HepG2 (cell line): ENCODE measurements around the gene CERS6. TPM values are rescaled to one million over a fixed set of nuclear protein-coding genes. Genes with fewer than 3 reads are reported as not detected.

Source experiments
- ATAC-seq: fragments of 200-7000 bp; cut with Tn5 transposase; 3 replicates; pipeline ENCODE4 v1.9.1; 2020; ENCODE audit warnings: mild to moderate bottlenecking, moderate library complexity
- BruUV-seq: library from RNA; stranded (reverse); fragments of 400-500 nt; replicated peaks from 2 replicates; lab custom pipeline; 2021; lab: Mats Ljungman, UMichigan
- CTCF ChIA-PET: fragments of 300-600 bp; formaldehyde crosslinking; extraction: SDS; loops from one replicate; lab custom pipeline; 2021; ENCODE audit warnings: low total read pairs, inconsistent platforms, low intra/inter-chr PET ratio; lab: Yijun Ruan, JAX
- POLR2A ChIA-PET: fragments of 350-600 bp; sonication (Branson Sonifier 250); formaldehyde crosslinking; loops from one replicate; lab custom pipeline; 2020; ENCODE audit warnings: antibody characterized with exemption, inconsistent platforms; lab: Yijun Ruan, JAX
- DNase-seq: peaks from one replicate; pipeline ENCODE4 v3.0.0-alpha.2; 2015; ENCODE audit warnings: low spot score
- FAIRE-seq: peaks from 3 replicates; lab custom pipeline; 2011; peaks lifted over from hg19 to GRCh38; lab: Jason Lieb, UNC
- H2AFZ ChIP-seq: one replicate; pipeline ENCODE4 v1.6.1; 2011; ENCODE audit warnings: low read length, inconsistent platforms
- H3K27ac ChIP-seq: fragments of 300-600 bp; 3 replicates; pipeline ENCODE4 v1.8.0; 2011; ENCODE audit warnings: mixed run types, mild to moderate bottlenecking, mixed read lengths, low read length, inconsistent platforms; ENCODE audit not compliant: insufficient read depth; ENCODE audit errors: extremely low read length
- H3K27me3 ChIP-seq, 2 experiments: fragments of 200-600 bp in 1 of 2; 2 replicates in 1 of 2; 3 replicates in 1 of 2; pipeline versions ENCODE4 v1.6.0 to v1.8.0; 2011; ENCODE audit warnings: low read length in 2 of 2, mild to moderate bottlenecking in 2 of 2, moderate library complexity in 2 of 2, inconsistent platforms in 1 of 2; ENCODE audit not compliant: insufficient read depth in 2 of 2, control insufficient read depth in 1 of 2
- H3K36me3 ChIP-seq, 2 experiments: fragments of 200-600 bp in 1 of 2; replicated peaks in 1 of 2; 2 replicates in 1 of 2; 3 replicates in 1 of 2; pipeline versions ENCODE4 v1.5.1 to v1.8.0; 2011; ENCODE audit warnings: low read length in 2 of 2, inconsistent platforms in 1 of 2; ENCODE audit not compliant: insufficient read depth in 2 of 2, control insufficient read depth in 1 of 2
- H3K4me1 ChIP-seq: 2 replicates; pipeline ENCODE4 v1.5.1; 2012; ENCODE audit warnings: low read length, inconsistent platforms; ENCODE audit not compliant: insufficient read depth
- H3K4me2 ChIP-seq: 2 replicates; pipeline ENCODE4 v1.6.0; 2011; ENCODE audit warnings: low read depth, low read length, inconsistent platforms
- H3K4me3 ChIP-seq, 3 experiments: fragments of 200-600 bp in 1 of 3; sonication (generic), shearing (Covaris generic) in 1 of 3; replicated peaks in 1 of 3; 2 replicates each; pipeline ENCODE4 v1.5.1; 2011 to 2016; ENCODE audit warnings: low read length in 3 of 3, inconsistent platforms in 2 of 3, low read depth in 2 of 3, mild to moderate bottlenecking in 2 of 3, control low read depth in 1 of 3, mixed read lengths in 1 of 3; ENCODE audit not compliant: insufficient read depth in 1 of 3
- H3K79me2 ChIP-seq: one replicate; pipeline ENCODE4 v1.6.1; 2011; ENCODE audit warnings: low read length, inconsistent platforms; ENCODE audit not compliant: insufficient read depth
- H3K9ac ChIP-seq: 2 replicates; pipeline ENCODE4 v1.6.0; 2011; ENCODE audit warnings: mild to moderate bottlenecking, low read depth, low read length, inconsistent platforms; ENCODE audit not compliant: insufficient read depth
- H3K9me3 ChIP-seq: 2 replicates; pipeline ENCODE4 v1.5.1; 2012; ENCODE audit warnings: mild to moderate bottlenecking, low read length
- H4K20me1 ChIP-seq: 2 replicates; pipeline ENCODE4 v1.6.0; 2011; ENCODE audit warnings: inconsistent platforms, mild to moderate bottlenecking, low read length, moderate library complexity; ENCODE audit not compliant: insufficient read depth
- GATAD1 ChIP-seq: IDR thresholded peaks from 2 replicates; pipeline ENCODE4 v1.6.1; 2016; ENCODE audit warnings: missing genetic modification reagents, missing compliant biosample characterization
- NR3C1 ChIP-seq: sonication (generic); formaldehyde crosslinking; IDR thresholded peaks from 2 replicates; pipeline ENCODE4 v1.4.0; 2020; ENCODE audit warnings: missing genetic modification reagents
- SCMH1 ChIP-seq: sonication (generic); formaldehyde crosslinking; IDR thresholded peaks from 2 replicates; pipeline ENCODE4 v1.9.0; 2021; ENCODE audit warnings: missing genetic modification reagents, mild to moderate bottlenecking, borderline replicate concordance
- SIX4 ChIP-seq: sonication (generic); formaldehyde crosslinking; IDR thresholded peaks from 2 replicates; pipeline ENCODE4 v1.4.0; 2020; ENCODE audit warnings: missing genetic modification reagents
- SMC3 ChIP-seq: IDR thresholded peaks from 2 replicates; pipeline ENCODE4 v1.6.1; 2011; ENCODE audit warnings: low read length, improper control_type of control experiment
- TBL1XR1 ChIP-seq: fragments of 150-350 bp; IDR thresholded peaks from 2 replicates; pipeline ENCODE4 v1.6.1; 2014; ENCODE audit warnings: borderline replicate concordance, low read length; ENCODE audit not compliant: partially characterized antibody
- TOE1 ChIP-seq: sonication (generic); formaldehyde crosslinking; IDR thresholded peaks from 2 replicates; pipeline ENCODE4 v1.4.0; 2020; ENCODE audit warnings: mild to moderate bottlenecking, missing genetic modification reagents
- YEATS2 ChIP-seq: sonication (generic); formaldehyde crosslinking; IDR thresholded peaks from 2 replicates; pipeline ENCODE4 v1.4.0; 2020; ENCODE audit warnings: missing genetic modification reagents, borderline replicate concordance
- ZBTB3 ChIP-seq: sonication (generic); formaldehyde crosslinking; IDR thresholded peaks from 2 replicates; pipeline ENCODE4 v1.4.0; 2020; ENCODE audit warnings: low read depth, mild to moderate bottlenecking, moderate library complexity, missing genetic modification reagents, borderline replicate concordance
- ZFP36L1 ChIP-seq: sonication (generic); formaldehyde crosslinking; IDR thresholded peaks from 2 replicates; pipeline ENCODE4 v1.8.0; 2022; ENCODE audit warnings: mild to moderate bottlenecking, missing genetic modification reagents, moderate library complexity
- ZMAT3 ChIP-seq: sonication (generic); formaldehyde crosslinking; conservative IDR thresholded peaks from 2 replicates; pipeline ENCODE4 v1.7.0; 2021; ENCODE audit warnings: missing genetic modification reagents
- ZNF543 ChIP-seq: sonication (generic); formaldehyde crosslinking; IDR thresholded peaks from 2 replicates; pipeline ENCODE4 v1.4.0; 2020; ENCODE audit warnings: mild to moderate bottlenecking, missing genetic modification reagents
- ZNF670 ChIP-seq: sonication (generic); formaldehyde crosslinking; IDR thresholded peaks from 2 replicates; pipeline ENCODE4 v1.8.0; 2022; ENCODE audit warnings: mild to moderate bottlenecking, missing genetic modification reagents, borderline replicate concordance
- ZNF780A ChIP-seq: sonication (generic); formaldehyde crosslinking; IDR thresholded peaks from 2 replicates; pipeline ENCODE4 v1.8.0; 2022; ENCODE audit warnings: mild to moderate bottlenecking, missing genetic modification reagents, moderate library complexity
- WGBS: methylation state at CpG from one replicate; pipeline ENCODE4 v1.1.6; 2017; ENCODE audit warnings: low lambda C conversion rate; 5-methylcytosine and 5-hydroxymethylcytosine counted together
- in situ Hi-C: cut with HindIII; loops from 2 replicates; pipeline ENCODE4 v1.10.0; 2017; ENCODE audit warnings: low pct_unique_long_range_greater_than_20kb; ENCODE audit not compliant: extremely low pct_ligation_motif_present
- intact Hi-C: fragments of 100-400 bp; cut with micrococcal nuclease; formaldehyde crosslinking; loops from one replicate; pipeline ENCODE4 v1.10.0; 2022; ENCODE audit not compliant: unreplicated experiment
- polyA plus RNA-seq, 8 experiments: library from polyadenylated mRNA; depleted of rRNA in 3 of 8; stranded (reverse) in 7 of 8; unstranded in 1 of 8; fragments of >200 nt; fragmentation: Illumina TruSeq in 4 of 8; extraction: Trizol in 4 of 8; gene quantifications; 2 replicates each; pipeline versions ENCODE4 v1.2.1 to v1.2.3, GENCODE V29; 2011 to 2016; ENCODE audit warnings: low read depth in 4 of 8, missing spikeins in 1 of 8, mixed read lengths in 1 of 8; ENCODE audit not compliant: insufficient read depth in 1 of 8
- total RNA-seq, 5 experiments: library from RNA; depleted of rRNA; stranded (reverse); fragments of >200 nt; fragmentation: Illumina TruSeq; extraction: Trizol; gene quantifications; 2 replicates each; pipeline ENCODE4 v1.2.3, GENCODE V29; 2016; ENCODE audit warnings: low read depth in 1 of 5
- TF ChIP-seq, protein P1 (sequence below): sonication (generic); formaldehyde crosslinking; IDR thresholded peaks from 2 replicates; pipeline ENCODE4 v1.4.0; 2020; ENCODE audit warnings: missing genetic modification reagents
- TF ChIP-seq, protein P2 (sequence below): sonication (generic); formaldehyde crosslinking; IDR thresholded peaks from 2 replicates; pipeline ENCODE4 v1.5.1; 2020; ENCODE audit warnings: mild to moderate bottlenecking, missing genetic modification reagents, moderate library complexity
- TF ChIP-seq, protein P3 (sequence below): sonication (generic); formaldehyde crosslinking; IDR thresholded peaks from 2 replicates; pipeline ENCODE4 v1.4.0; 2020; ENCODE audit warnings: missing genetic modification reagents, low read depth, mild to moderate bottlenecking, borderline replicate concordance

The CERS6 gene
- total and polyA plus RNA-seq, 2 of the 13 experiments (the other 11 are each of a cell fraction or from before 2014, with no cell fraction given) = 10.1 to 20.3 TPM

DNA sequence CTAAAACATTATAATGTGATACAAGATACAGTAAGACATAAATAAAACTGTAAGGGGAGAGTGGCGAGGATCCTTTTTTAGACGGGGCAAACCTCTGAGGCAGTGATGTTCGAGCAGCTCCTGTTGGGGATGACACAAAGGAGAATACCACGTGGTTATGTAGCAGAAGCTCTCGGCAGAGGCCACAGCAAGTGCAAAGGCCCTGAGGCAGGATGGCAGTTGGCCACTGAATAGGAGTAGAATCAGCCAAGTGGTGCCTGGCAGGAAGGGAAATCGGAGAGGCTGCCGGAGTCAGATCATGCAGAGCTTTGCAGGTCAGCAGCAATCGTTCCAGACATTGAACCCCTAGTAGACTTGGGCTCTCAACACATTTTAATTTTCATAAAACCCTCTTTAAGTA is 365.5 kb downstream of the CERS6 start:
- Histone ChIP-seq H3K4me1 (no peaks in the 10 kb centered on the region), H3K4me3 (no peak overlapping the region)
- CTCF ChIA-PET = no interaction called here
- no peak for FAIRE-seq
- TF ChIP-seq ZNF543 (no peak), GATAD1 (CRISPR knock-in tag) (no peak), TBL1XR1 (no peak), NR3C1 (CRISPR knock-in tag) (no peak), ZNF670 (CRISPR knock-in tag) (no peak), TOE1 (no peak), ZMAT3 (CRISPR knock-in tag) (no peak), ZNF780A (CRISPR knock-in tag) (no peak), ZBTB3 (CRISPR knock-in tag) (no peak), SIX4 (CRISPR knock-in tag) (no peak), SMC3 (no peak), ZFP36L1 (CRISPR knock-in tag) (no peak), YEATS2 (CRISPR knock-in tag) (no peak), SCMH1 (CRISPR knock-in tag) (no peak)
- TF ChIP-seq, protein P1, sequence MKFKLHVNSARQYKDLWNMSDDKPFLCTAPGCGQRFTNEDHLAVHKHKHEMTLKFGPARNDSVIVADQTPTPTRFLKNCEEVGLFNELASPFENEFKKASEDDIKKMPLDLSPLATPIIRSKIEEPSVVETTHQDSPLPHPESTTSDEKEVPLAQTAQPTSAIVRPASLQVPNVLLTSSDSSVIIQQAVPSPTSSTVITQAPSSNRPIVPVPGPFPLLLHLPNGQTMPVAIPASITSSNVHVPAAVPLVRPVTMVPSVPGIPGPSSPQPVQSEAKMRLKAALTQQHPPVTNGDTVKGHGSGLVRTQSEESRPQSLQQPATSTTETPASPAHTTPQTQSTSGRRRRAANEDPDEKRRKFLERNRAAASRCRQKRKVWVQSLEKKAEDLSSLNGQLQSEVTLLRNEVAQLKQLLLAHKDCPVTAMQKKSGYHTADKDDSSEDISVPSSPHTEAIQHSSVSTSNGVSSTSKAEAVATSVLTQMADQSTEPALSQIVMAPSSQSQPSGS = no peak
- TF ChIP-seq, protein P2, sequence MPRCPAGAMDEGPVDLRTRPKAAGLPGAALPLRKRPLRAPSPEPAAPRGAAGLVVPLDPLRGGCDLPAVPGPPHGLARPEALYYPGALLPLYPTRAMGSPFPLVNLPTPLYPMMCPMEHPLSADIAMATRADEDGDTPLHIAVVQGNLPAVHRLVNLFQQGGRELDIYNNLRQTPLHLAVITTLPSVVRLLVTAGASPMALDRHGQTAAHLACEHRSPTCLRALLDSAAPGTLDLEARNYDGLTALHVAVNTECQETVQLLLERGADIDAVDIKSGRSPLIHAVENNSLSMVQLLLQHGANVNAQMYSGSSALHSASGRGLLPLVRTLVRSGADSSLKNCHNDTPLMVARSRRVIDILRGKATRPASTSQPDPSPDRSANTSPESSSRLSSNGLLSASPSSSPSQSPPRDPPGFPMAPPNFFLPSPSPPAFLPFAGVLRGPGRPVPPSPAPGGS = no peak
- TF ChIP-seq, protein P3, sequence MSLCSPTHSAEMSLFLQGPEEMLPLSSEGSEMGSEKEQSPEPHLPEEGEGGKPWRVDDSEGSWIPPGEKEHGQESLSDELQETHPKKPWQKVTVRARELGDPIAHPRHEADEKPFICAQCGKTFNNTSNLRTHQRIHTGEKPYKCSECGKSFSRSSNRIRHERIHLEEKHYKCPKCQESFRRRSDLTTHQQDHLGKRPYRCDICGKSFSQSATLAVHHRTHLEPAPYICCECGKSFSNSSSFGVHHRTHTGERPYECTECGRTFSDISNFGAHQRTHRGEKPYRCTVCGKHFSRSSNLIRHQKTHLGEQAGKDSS = no peak
- TF ChIP-seq, all 625 proteins: peak for 0
- ATAC-seq (no peak), DNase-seq (no peak)
- POLR2A ChIA-PET = no interaction called here
- H3K27me3 ChIP-seq = no peaks in the 10 kb centered on the region
- H3K9ac ChIP-seq = no peak overlapping the region
- H4K20me1 ChIP-seq = no peaks in the 10 kb centered on the region
- no peak overlapping the region for H3K4me2 ChIP-seq
- in situ Hi-C loops = no loop called here
- BruUV-seq = no TSS peak
- H3K27ac ChIP-seq = no peak overlapping the region
- H3K79me2 ChIP-seq = no peaks in the 10 kb centered on the region
- intact Hi-C loops = no loop called here
- 57% methylated on average over 8 of the region's 8 CpGs for WGBS
- H3K36me3 ChIP-seq = no peaks in the 10 kb centered on the region
- no peak overlapping the region for H2AFZ ChIP-seq
- no peaks in the 10 kb centered on the region for H3K9me3 ChIP-seq
